HG03097 (cell line): Measurements from ENCODE around the gene WDR90.

ENCODE experiments used
- ATAC-seq: cut with Tn5 transposase; IDR thresholded peaks from one replicate; pipeline ENCODE4 v1.9.1; 2021; ENCODE audit not compliant: unreplicated experiment, low FRiP score

WDR90 gene

GRCh38 chr16:637081-638018 is 11.8 kb upstream of the WDR90 start:
- no peak for ATAC-seq

GRCh38 chr16:638034-638543 is 11.1 kb upstream of the WDR90 start:
- ATAC-seq, result no peak

GRCh38 chr16:638836-639235 is 10.3 kb upstream of the WDR90 start:
- no peak for ATAC-seq

- ATAC-seq, result no peak
Observed at GRCh38 chr16:640614-641013, 8.6 kb upstream of the WDR90 start.

GRCh38 chr16:641326-642188 is 7.6 kb upstream of the WDR90 start, which contains the start of gene MCRIP2:
MCRIP2 (plus strand) TSS chr16:641828; CDS start chr16:641992, 164 bp downstream.
- peak; percentile 54 for ATAC-seq

- peak; percentile 21 for ATAC-seq
Observed at GRCh38 chr16:642189-643049, 6.7 kb upstream of the WDR90 start.

GRCh38 chr16:643050-643368 is 6.2 kb upstream of the WDR90 start:
- ATAC-seq, result no peak

- ATAC-seq, result no peak
Observed at GRCh38 chr16:644556-644955, 4.6 kb upstream of the WDR90 start.

- ATAC-seq, result no peak
Observed at GRCh38 chr16:645852-646678, 3.1 kb upstream of the WDR90 start.

- ATAC-seq, result no peak
Observed at GRCh38 chr16:646679-647172, 2.4 kb upstream of the WDR90 start.

GRCh38 chr16:647173-647902 is 1.8 kb upstream of the WDR90 start:
- ATAC-seq, result no peak

GRCh38 chr16:648071-648780 is 939 bp upstream of the WDR90 start:
- no peak for ATAC-seq

GRCh38 chr16:649631-650030 is 466 bp downstream of the WDR90 start:
- no peak for ATAC-seq

GRCh38 chr16:651844-652243 is 2.7 kb downstream of the WDR90 start:
- no peak for ATAC-seq

GRCh38 chr16:652454-653305 is 3.5 kb downstream of the WDR90 start:
- no peak for ATAC-seq

GRCh38 chr16:654034-654433 is 4.9 kb downstream of the WDR90 start:
- no peak for ATAC-seq

- no peak for ATAC-seq
Observed at GRCh38 chr16:657487-657886, 8.3 kb downstream of the WDR90 start.
